GM12891 (cell line): ENCODE data around the gene TRPM5.

Source experiments
- DNase-seq: peaks from one replicate; pipeline ENCODE4 v3.0.0; 2011; ENCODE audit warnings: low spot score; ENCODE audit not compliant: insufficient read length
- FAIRE-seq: peaks from 2 replicates; lab custom pipeline; 2011; peaks lifted over from hg19 to GRCh38; lab: Jason Lieb, UNC
- PAX5 ChIP-seq: IDR thresholded peaks from 2 replicates; pipeline ENCODE4 v1.6.1; 2011; ENCODE audit warnings: low read length, moderate library complexity, mild to moderate bottlenecking; ENCODE audit not compliant: insufficient read depth, severe bottlenecking
- POLR2A ChIP-seq: IDR thresholded peaks from 2 replicates; pipeline ENCODE4 v1.6.1; 2011; ENCODE audit warnings: low read depth, low read length, control low read depth
- POLR2AphosphoS5 ChIP-seq: IDR thresholded peaks from 2 replicates; pipeline ENCODE4 v1.6.1; 2011; ENCODE audit warnings: low read depth, low read length, control low read depth
- POU2F2 ChIP-seq: IDR thresholded peaks from 2 replicates; pipeline ENCODE4 v1.6.1; 2011; ENCODE audit warnings: low read depth, mild to moderate bottlenecking, control low read depth, low read length, moderate library complexity
- SPI1 ChIP-seq: IDR thresholded peaks from 2 replicates; pipeline ENCODE4 v1.6.1; 2011; ENCODE audit warnings: low read depth, low read length, control low read depth
- TAF1 ChIP-seq: IDR thresholded peaks from 2 replicates; pipeline ENCODE4 v1.6.1; 2011; ENCODE audit warnings: low read depth, low read length, control low read depth

Gene TRPM5

DNA sequence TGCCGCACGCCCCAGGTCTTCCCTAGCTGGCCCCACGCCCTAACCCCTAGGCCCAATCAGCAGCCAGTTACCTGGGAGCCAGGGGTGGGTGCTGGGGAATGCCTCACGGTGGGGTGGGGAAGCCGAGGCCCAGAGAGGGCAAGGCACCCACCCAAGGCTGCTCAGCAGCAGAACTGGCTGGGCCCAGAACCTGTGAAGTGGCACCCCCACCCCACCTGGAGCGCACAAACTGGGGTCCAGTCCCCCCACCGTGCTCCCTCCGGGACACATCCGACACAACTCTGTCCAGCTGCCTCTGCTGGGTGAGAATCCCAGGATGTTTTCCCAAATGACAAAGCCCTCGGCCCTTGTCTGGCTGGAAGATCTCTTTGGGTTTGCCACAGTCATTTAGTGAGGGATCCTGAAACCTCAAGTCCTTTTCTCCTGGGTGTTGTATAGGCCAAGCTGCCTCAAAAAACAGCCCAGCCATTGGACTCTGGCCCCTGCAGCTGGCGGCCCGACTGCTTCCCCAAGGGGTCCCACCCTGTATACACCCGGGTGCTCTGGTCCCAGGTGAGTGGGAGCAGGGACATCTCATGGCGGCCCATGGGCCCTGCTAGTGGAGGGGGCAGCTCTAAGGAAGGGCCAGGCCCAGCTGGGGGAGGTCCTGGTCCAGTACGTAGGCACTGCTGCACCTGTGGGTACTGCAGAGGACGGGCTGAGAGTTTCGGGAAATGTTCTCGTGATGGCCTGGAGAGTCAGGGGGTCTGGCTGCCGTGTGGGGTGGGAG, 22.9 kb downstream of the TRPM5 start:
- FAIRE-seq (no peak), DNase-seq (no peak)
- no peak for TF ChIP-seq PAX5
- no peak for TF ChIP-seq SPI1
- no peak for TF ChIP-seq POLR2A
- no peak for TF ChIP-seq TAF1
- no peak for TF ChIP-seq POLR2AphosphoS5
- TF ChIP-seq POU2F2: no peak

DNA sequence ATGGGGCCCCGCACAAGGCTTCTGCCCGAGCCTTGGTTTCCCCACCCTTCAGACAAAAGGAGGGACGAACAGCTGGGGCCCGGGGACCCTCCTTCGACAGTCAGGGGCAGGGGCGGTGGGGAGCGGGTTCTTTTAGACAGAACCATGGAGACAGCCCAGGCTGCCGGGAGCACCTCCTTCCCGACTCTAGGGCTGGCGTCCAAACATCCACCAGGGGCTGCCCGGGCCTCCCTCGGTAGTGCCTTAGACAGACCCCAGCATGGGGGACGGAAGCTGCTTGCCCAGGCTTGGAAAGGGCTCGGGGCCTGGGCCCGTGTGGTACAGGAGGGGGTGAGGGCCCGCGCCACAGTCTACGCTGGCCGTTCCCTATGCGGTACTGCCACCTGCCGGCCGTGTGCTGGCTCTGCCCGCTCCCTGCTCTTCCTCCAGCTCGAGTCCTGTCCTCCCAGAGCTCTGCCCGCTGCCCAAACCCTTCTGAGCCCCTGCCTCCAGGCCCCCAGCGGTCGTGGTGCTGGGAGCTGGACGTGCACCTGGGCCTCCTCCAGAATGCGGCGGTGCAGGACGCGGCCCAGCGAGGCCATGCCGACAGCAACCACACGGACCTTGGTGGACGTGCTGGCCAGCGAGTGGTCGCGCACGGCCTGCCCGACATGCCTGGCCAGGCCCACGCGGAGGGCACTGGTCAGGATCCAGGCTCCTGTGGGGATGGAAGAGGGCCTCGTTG, 23.6 kb downstream of the TRPM5 start:
- DNase-seq: peak; percentile 99
- peak; percentile 94 for FAIRE-seq
- TF ChIP-seq POLR2AphosphoS5: no peak
- no peak for TF ChIP-seq TAF1
- no peak for TF ChIP-seq SPI1
- no peak for TF ChIP-seq PAX5
- no peak for TF ChIP-seq POLR2A
- no peak for TF ChIP-seq POU2F2

DNA sequence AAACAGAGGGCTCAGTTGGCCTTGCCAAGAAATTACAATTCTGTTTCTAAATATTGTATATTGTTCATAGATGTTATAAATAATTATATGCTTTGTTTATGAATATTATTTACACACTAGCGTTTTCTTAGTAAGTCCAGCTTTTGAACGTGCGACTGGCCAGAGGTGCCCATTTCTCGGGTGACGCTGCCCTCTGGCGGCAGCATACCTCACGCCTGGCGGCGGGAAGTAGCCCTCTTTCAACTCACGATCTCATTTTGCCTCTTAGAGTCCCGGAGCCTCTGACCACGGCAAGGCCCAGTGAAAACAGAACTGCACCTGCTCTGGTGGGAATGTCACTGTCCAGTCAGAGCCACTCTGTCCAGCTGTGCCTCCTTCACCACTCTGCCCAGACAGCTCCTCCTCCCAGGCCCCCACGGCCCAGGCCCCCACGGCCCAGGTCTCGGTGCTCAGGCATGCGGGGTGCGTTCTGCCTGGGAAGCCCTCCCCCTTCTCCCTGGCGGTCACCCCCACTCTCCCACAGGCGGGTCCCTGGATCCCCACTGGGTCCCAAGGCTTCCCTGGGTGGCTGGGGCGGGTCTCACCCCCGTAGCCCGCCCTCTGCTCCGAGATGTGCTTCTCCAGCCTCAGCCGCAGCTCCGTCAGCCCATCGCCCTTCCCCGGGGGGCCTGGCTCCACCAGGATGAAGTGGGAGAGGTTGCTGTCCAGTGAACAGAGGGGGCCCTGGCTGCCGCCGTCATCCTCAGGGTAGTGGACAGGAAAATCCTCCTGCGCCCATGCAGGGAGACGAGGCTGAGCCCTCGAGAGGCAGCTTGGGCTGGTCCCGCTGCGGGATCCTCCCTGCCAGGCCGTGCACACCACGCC, 24.4 kb downstream of the TRPM5 start:
- TF ChIP-seq SPI1: no peak
- no peak for TF ChIP-seq TAF1
- no peak for TF ChIP-seq PAX5
- no peak for TF ChIP-seq POLR2A
- TF ChIP-seq POLR2AphosphoS5: no peak
- TF ChIP-seq POU2F2: no peak
- DNase-seq (peak; percentile 87), FAIRE-seq (peak; percentile 90)

DNA sequence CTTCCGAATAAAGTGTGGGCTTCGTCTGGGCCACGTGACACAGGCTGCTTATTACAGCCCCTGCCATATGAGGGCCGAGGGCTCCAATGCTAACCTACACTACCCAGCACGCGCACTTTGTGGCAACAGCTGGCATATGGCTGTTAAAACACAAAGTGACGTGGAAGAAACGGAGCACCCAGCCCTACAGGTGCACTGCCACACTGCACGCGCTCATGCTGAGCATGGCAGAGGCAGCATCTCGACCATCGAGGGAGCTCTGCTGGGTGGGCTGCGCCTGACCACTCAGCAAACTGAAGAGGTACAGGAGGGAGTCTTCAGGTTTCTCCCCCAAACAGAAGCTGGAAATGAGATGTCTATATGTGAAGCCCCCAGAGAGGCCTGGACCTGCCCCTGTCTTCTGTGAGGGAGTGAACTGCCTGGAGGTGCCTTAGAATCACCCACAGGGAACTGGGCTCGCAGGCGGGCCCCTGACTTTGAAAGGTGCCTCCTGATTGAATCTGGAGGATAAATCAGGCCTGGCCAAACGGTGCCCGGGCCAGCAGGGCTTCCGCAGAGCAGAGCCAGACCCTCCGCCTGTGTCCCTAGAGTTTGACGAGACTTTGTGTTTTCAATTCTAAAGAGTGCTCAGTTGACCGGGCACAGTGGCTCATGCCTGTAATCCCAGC, 25.5 kb downstream of the TRPM5 start:
- no peak for TF ChIP-seq POU2F2
- no peak for TF ChIP-seq POLR2A
- no peak for TF ChIP-seq TAF1
- no peak for TF ChIP-seq SPI1
- TF ChIP-seq PAX5: no peak
- TF ChIP-seq POLR2AphosphoS5: no peak
- FAIRE-seq (no peak), DNase-seq (no peak)

DNA sequence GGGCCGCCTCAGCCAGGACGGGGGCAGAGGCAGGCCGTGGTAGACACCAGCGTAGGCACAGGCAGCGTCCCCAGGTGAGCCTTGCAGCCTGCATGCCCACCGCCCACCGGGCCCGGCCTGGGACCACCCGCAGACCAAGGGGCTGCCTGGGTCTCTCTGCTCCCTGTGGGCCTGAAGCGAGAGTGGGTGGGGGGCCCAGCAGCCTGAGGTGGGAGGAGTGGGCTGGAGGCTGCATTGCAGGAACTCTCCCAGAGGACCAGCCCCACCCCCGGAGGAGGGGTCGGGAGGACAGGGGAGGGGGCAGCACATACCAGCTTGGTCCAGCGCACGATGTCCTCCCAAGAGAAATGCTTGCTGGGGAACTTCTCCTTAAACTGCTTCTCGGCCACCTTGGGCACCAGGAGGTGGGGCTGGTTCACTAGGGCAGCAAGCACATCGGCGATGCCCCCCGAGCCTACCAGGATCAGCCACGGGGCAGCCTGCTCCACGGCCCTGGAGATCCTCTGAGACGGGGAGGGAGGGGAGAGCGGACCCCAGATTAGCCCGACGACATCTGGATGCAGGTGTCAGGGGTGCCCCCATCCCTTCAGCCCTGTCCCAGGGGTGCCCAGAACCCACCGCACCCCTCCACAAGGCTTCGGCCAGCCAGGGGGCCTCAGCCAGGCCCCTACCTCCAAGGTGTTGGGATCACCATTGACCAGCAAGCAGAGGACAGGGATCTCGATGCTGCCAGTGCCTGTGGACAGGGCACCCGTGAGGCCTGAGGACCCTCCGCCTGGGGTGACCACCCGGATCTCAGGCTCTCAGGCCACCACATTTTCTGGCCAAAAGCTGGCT, 26.2 kb downstream of the TRPM5 start:
- TF ChIP-seq SPI1 (no peak), POLR2A (no peak), TAF1 (no peak), POLR2AphosphoS5 (no peak)
- no peak for DNase-seq
- FAIRE-seq: no peak

DNA sequence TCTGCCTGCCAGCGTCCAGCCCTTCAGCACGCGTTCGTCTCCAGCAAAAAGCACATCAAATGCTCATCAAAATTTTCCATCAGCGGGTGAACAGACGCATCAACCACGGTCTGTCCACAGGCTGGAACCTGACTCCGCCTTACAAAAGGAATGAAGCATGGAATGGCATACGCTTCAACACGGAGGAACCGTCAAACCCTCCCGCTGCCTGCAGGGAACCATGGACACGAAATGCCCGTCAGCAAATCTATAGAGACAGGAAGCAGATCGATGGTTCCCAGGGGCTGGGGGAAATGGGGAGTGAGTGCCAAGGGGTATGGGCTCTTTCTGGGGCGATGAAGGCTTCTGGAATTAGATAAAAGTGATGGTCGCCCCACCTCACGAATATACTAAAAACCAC, 27.5 kb downstream of the TRPM5 start:
- FAIRE-seq (no peak), DNase-seq (no peak)
- TF ChIP-seq SPI1: no peak
- no peak for TF ChIP-seq PAX5
- TF ChIP-seq POLR2A: no peak
- no peak for TF ChIP-seq POLR2AphosphoS5
- no peak for TF ChIP-seq TAF1
- TF ChIP-seq POU2F2: no peak

DNA sequence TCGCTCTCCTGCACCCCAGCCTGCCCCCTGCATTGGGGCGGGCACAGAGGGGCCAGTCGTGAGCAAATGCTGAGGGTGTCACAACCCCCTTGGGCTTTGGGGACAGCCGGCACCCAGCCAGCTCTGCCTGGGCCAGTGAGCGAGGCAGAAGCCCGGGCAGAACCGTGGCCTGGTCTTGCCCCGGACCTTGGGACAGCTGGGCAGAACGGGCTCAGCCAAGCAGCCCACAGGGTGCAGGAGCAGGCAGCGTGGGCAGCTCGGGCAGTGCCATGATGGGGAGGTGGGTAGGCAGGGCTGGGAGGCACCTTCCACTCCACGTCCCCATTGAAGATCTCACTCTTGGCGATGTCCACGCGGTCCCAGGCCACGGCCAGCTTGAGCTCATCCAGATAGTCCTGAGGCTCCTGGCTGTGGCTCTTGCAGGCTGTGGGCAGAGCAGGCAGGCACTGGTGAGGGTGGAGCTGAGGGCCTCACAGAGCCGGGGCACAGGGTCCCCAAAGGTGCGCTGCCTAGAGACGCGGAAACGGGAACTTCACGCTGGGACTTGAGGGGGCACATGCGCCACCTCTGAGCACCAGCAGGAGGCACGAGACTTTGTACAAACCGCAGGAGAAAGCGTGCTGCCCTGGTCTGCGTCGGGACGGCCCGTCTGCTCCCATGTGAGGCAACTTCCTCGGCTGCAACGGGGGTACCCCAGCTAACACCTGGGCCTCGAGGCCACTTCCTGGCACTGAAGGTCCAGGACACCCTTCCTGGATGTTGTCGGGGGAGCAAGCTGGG, 28.5 kb downstream of the TRPM5 start:
- DNase-seq (no peak), FAIRE-seq (no peak)
- no peak for TF ChIP-seq POLR2A
- TF ChIP-seq PAX5: no peak
- TF ChIP-seq POU2F2: no peak
- no peak for TF ChIP-seq SPI1

DNA sequence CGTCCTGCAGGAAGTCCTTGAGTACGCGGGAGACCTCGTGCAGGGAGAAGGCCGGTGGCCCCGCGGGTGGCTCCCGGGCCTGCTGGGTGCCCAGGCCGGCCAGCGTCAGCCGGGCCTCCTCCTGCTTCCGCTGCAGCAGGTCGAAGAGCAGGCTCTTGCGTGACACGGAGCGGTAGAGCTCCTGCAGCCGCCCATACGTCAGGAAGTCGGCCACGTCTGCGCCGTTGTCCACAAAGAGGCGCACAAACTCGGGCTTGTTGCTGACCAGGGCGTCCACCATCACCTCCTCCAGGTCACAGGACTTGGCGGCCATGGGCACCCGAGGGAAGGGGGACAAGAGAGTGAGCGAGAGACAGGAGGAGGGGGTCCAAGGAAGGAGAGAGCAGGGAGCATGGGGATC, 29.1 kb downstream of the TRPM5 start:
- FAIRE-seq (no peak), DNase-seq (no peak)
- TF ChIP-seq POLR2AphosphoS5 (no peak), SPI1 (no peak), TAF1 (no peak), POLR2A (no peak), POU2F2 (no peak)
